AG20443 (cell line): Measurements from ENCODE around the gene STAG3.

Experiments used
- DNase-seq: peaks from one replicate; pipeline ENCODE4 v3.0.0; 2012; ENCODE audit warnings: low spot score, mixed read lengths

STAG3 gene

GRCh38 chr7:100154651-100155491 lies 22.8 kb upstream of the STAG3 start:
- peak; percentile 10 for DNase-seq

- DNase-seq = peak; percentile 2
These were observed 22.0 kb upstream of the STAG3 start for GRCh38 chr7:100155553-100156317.

GRCh38 chr7:100156331-100157068 lies 21.2 kb upstream of the STAG3 start:
- DNase-seq = peak; percentile 7

- DNase-seq = no peak
These were observed 20.7 kb upstream of the STAG3 start for GRCh38 chr7:100157069-100157333.

- peak; percentile 67 for DNase-seq
These were observed 20.1 kb upstream of the STAG3 start for GRCh38 chr7:100157334-100158228.

GRCh38 chr7:100158229-100159098 lies 19.3 kb upstream of the STAG3 start, which contains the start of gene TRAPPC14:
TSS of gene TRAPPC14 (minus strand) at chr7:100158723. CDS start at chr7:100158499, 224 bp downstream.
- DNase-seq = peak; percentile 98

- peak; percentile 4 for DNase-seq
These were observed 18.6 kb upstream of the STAG3 start for GRCh38 chr7:100159099-100159623.

- peak; percentile 2 for DNase-seq
These were observed 17.7 kb upstream of the STAG3 start for GRCh38 chr7:100160067-100160466.

GRCh38 chr7:100163006-100163531 lies 14.6 kb upstream of the STAG3 start:
- DNase-seq = no peak

GRCh38 chr7:100163871-100164270 lies 13.8 kb upstream of the STAG3 start:
- no peak for DNase-seq

- no peak for DNase-seq
These were observed 11.3 kb upstream of the STAG3 start for GRCh38 chr7:100166317-100166940.

- no peak for DNase-seq
These were observed 10.5 kb upstream of the STAG3 start for GRCh38 chr7:100166970-100167911.

- DNase-seq = no peak
These were observed 9.8 kb upstream of the STAG3 start for GRCh38 chr7:100167912-100168323.

GRCh38 chr7:100169147-100169850 lies 8.4 kb upstream of the STAG3 start:
- no peak for DNase-seq

GRCh38 chr7:100170101-100170897 lies 7.4 kb upstream of the STAG3 start:
- no peak for DNase-seq

GRCh38 chr7:100171087-100171681 lies 6.5 kb upstream of the STAG3 start:
- DNase-seq = peak; percentile 49

- no peak for DNase-seq
These were observed 5.9 kb upstream of the STAG3 start for GRCh38 chr7:100171840-100172239.
